Smooth muscle cell (in vitro differentiated cells): ENCODE results near the gene CA4. TPM values are rescaled to one million over a fixed set of nuclear protein-coding genes. Genes with fewer than 3 reads are reported as not detected.
A peak's percentile ranks its signal among the peaks of the same experiment; 100 is the strongest.

Experiments
- DNase-seq: peaks from one replicate; lab custom pipeline; 2025; ENCODE audit not compliant: unreplicated experiment; lab: John Stamatoyannopoulos, UW
- H2AFZ ChIP-seq: fragments of 200-600 bp; sonication (generic); 2 replicates; pipeline ENCODE4 v1.6.0; 2016; ENCODE audit warnings: antibody characterized with exemption, low read depth, mild to moderate bottlenecking
- H3F3A ChIP-seq: fragments of 200-600 bp; sonication (generic); 2 replicates; pipeline ENCODE4 v1.6.0; 2017; ENCODE audit warnings: antibody characterized with exemption, low read depth
- H3K27ac ChIP-seq: fragments of 200-600 bp; sonication (generic); 2 replicates; pipeline ENCODE4 v1.5.1; 2016; ENCODE audit warnings: low read depth, mild to moderate bottlenecking
- H3K27me3 ChIP-seq: fragments of 200-600 bp; sonication (generic); 2 replicates; pipeline ENCODE4 v1.6.1; 2016; ENCODE audit warnings: low read depth, mild to moderate bottlenecking
- H3K36me3 ChIP-seq: fragments of 200-600 bp; sonication (generic); 2 replicates; pipeline ENCODE4 v1.5.1; 2016; ENCODE audit warnings: low read depth
- H3K4me1 ChIP-seq: fragments of 200-600 bp; sonication (generic); 2 replicates; pipeline ENCODE4 v1.5.1; 2016; ENCODE audit warnings: low read depth
- H3K4me2 ChIP-seq: fragments of 200-600 bp; sonication (generic); 2 replicates; pipeline ENCODE4 v1.6.0; 2016; ENCODE audit warnings: mild to moderate bottlenecking
- H3K4me3 ChIP-seq: fragments of 200-600 bp; sonication (generic); 2 replicates; pipeline ENCODE4 v1.5.1; 2016; ENCODE audit warnings: mild to moderate bottlenecking
- H3K79me2 ChIP-seq: fragments of 200-600 bp; sonication (generic); 2 replicates; pipeline ENCODE4 v1.6.0; 2016; ENCODE audit warnings: low read depth, mild to moderate bottlenecking
- H3K9ac ChIP-seq: fragments of 200-600 bp; sonication (generic); 2 replicates; pipeline ENCODE4 v1.6.0; 2016; ENCODE audit warnings: low read depth
- H3K9me3 ChIP-seq: fragments of 200-600 bp; sonication (generic); replicated peaks from 2 replicates; pipeline ENCODE4 v1.5.1; 2016; ENCODE audit warnings: low read depth
- H4K20me1 ChIP-seq: fragments of 200-600 bp; sonication (generic); 2 replicates; pipeline ENCODE4 v1.6.0; 2016; ENCODE audit warnings: low read depth
- CTCF ChIP-seq: fragments of 200-600 bp; sonication (generic); IDR thresholded peaks from 2 replicates; pipeline ENCODE4 v1.5.1; 2017; ENCODE audit warnings: borderline replicate concordance, mild to moderate bottlenecking, antibody characterized with exemption; ENCODE audit not compliant: insufficient read depth, poor library complexity, severe bottlenecking
- WGBS: methylation state at CpG from one replicate; pipeline ENCODE4 v1.1.7; 2016; ENCODE audit warnings: low lambda C conversion rate; 5-methylcytosine and 5-hydroxymethylcytosine counted together
- polyA plus RNA-seq: library from polyadenylated mRNA; unstranded; fragments of >200 nt; fragmentation: Nextera tagmentation; extraction: Ambion mirVana; gene quantifications from 2 replicates; pipeline ENCODE4 v1.2.1, GENCODE V29; 2016
- total RNA-seq: library from RNA; depleted of rRNA; stranded (reverse); fragments of >200 nt; gene quantifications from 2 replicates; pipeline ENCODE4 v1.2.3, GENCODE V29; 2014

Gene CA4
- total and polyA plus RNA-seq, 2 experiments from 2014 or later: 0.87 TPM; not detected in 1

GRCh38 chr17:60135151-60135950 lies 14.4 kb upstream of the CA4 start:
- peak overlapping the region; percentile 63 for H3K9ac ChIP-seq
- peak overlapping the region; percentile 61 for H3K4me3 ChIP-seq
- H3K79me2 ChIP-seq: no peaks in the 10 kb centered on the region
- H3K9me3 ChIP-seq: no peaks in the 10 kb centered on the region
- H2AFZ ChIP-seq: peak overlapping the region; percentile 84
- no peaks in the 10 kb centered on the region for H3F3A ChIP-seq
- peak overlapping the region; percentile 17 for H3K27ac ChIP-seq
- no peaks in the 10 kb centered on the region for H4K20me1 ChIP-seq
- peaks cover 5% of the 10 kb centered on the region for H3K4me1 ChIP-seq
- WGBS: 4% methylated on average over 50 of the region's 54 CpGs
- peak; percentile 31 for DNase-seq
- H3K36me3 ChIP-seq: no peaks in the 10 kb centered on the region
- H3K27me3 ChIP-seq: peaks cover 28% of the 10 kb centered on the region
- H3K4me2 ChIP-seq: peak overlapping the region; percentile 96
- no peak for TF ChIP-seq CTCF

GRCh38 chr17:60135951-60136666 lies 13.7 kb upstream of the CA4 start:
- TF ChIP-seq CTCF: no peak
- Histone ChIP-seq H3K9me3 (no peaks in the 10 kb centered on the region), H3K27me3 (peaks cover 35% of the 10 kb centered on the region), H3K36me3 (no peaks in the 10 kb centered on the region), H3K79me2 (no peaks in the 10 kb centered on the region), H3K4me2 (peak overlapping the region; percentile 96), H4K20me1 (no peaks in the 10 kb centered on the region), H3K27ac (no peak overlapping the region), H3K4me1 (peaks cover 5% of the 10 kb centered on the region), H3K9ac (no peak overlapping the region), H3F3A (no peaks in the 10 kb centered on the region), H3K4me3 (peak overlapping the region; percentile 61), H2AFZ (no peak overlapping the region)
- no peak for DNase-seq
- 85% methylated on average over 13 of the region's 13 CpGs for WGBS

- DNase-seq: no peak
- WGBS: 52% methylated on average over 1 of the region's 1 CpG
These were observed 12.0 kb upstream of the CA4 start for GRCh38 chr17:60137731-60138130.

More at GRCh38 chr17:60137731-60138130, 12.0 kb upstream of the CA4 start:
- no peak for TF ChIP-seq CTCF
- Histone ChIP-seq H3K36me3 (no peaks in the 10 kb centered on the region), H3K4me2 (no peak overlapping the region), H3K79me2 (no peaks in the 10 kb centered on the region), H3K9me3 (no peaks in the 10 kb centered on the region), H3K27me3 (peaks cover 38% of the 10 kb centered on the region), H3K4me1 (peaks cover 18% of the 10 kb centered on the region), H2AFZ (no peak overlapping the region), H3F3A (no peaks in the 10 kb centered on the region), H3K27ac (no peak overlapping the region), H3K4me3 (no peak overlapping the region), H3K9ac (no peak overlapping the region), H4K20me1 (no peaks in the 10 kb centered on the region)
